ENCODE data around the gene SAMD11. TPM values are rescaled to one million over a fixed set of nuclear protein-coding genes. Genes with fewer than 3 reads are reported as not detected.
A peak's percentile ranks its signal among the peaks of the same experiment; 100 is the strongest.

SAMD11 gene
- total RNA-seq, 4 donors from 2014 or later: 2.2 to 26.9 (median 3.0) TPM; not detected in 1

- H3K4me3 ChIP-seq: no peak overlapping the region
- H3K4me1 ChIP-seq: peaks cover 0 to 29% (median 11%) of the 10 kb centered on the region in 4 donors
- no peak overlapping the region for H3K27ac ChIP-seq
- no peaks in the 10 kb centered on the region for H3K36me3 ChIP-seq
- no peaks in the 10 kb centered on the region for H3K9me3 ChIP-seq
- peaks cover 83% of the 10 kb centered on the region for H3K27me3 ChIP-seq
- in situ Hi-C loops (cut with MboI; ENCODE audit: low pct_ligation_motif_present in 1 of 4, low pct_unique_long_range_greater_than_20kb in 1 of 4, low sequenced_read_pairs in 3 of 4): no loop called here
- WGBS, 2 donors (ENCODE audit: low coverage in 1 of 2): 43 to 57% methylated on average over 5 to 15 of the region's 15 CpGs
- DNase-seq: no peak
- intact Hi-C loops (cut with DNase I; ENCODE audit: low total_unique reads): loop anchor here (5.0 kb wide), 1 partner anchor 55 kb away; the partner anchor contains the start of gene PLEKHN1
- no peak for TF ChIP-seq POLR2A (IDR thresholded peaks at IDR 0.05)
- TF ChIP-seq CTCF (IDR thresholded peaks at IDR 0.05): no peak
- TF ChIP-seq POLR2AphosphoS5 (IDR thresholded peaks at IDR 0.05): no peak
- no peak for TF ChIP-seq EP300 (IDR thresholded peaks at IDR 0.05; ENCODE audit: low read depth)
Measured at GRCh38 chr1:911875-912739, 11.6 kb upstream of the SAMD11 start.

GRCh38 chr1:912740-913301, 10.9 kb upstream of the SAMD11 start:
- intact Hi-C loops (cut with DNase I; ENCODE audit: low total_unique reads): loop anchor here (5.0 kb wide), 1 partner anchor 54 kb away; the partner anchor contains the start of gene PLEKHN1
- Histone ChIP-seq H3K36me3 (no peaks in the 10 kb centered on the region), H3K27ac (no peak overlapping the region), H3K4me1 (peaks cover 0 to 29% (median 12%) of the 10 kb centered on the region in 4 donors), H3K9me3 (no peaks in the 10 kb centered on the region), H3K4me3 (no peak overlapping the region), H3K27me3 (peaks cover 85% of the 10 kb centered on the region)
- DNase-seq: peak; percentile 9
- TF ChIP-seq POLR2A (IDR thresholded peaks at IDR 0.05): no peak
- peak; percentile 20 to 52 (median 42) for TF ChIP-seq CTCF (IDR thresholded peaks at IDR 0.05)
- 49 to 57% methylated on average over 6 to 24 of the region's 24 CpGs for WGBS, 2 donors (ENCODE audit: low coverage in 1 of 2)
- in situ Hi-C loops (cut with MboI; ENCODE audit: low pct_ligation_motif_present in 1 of 4, low pct_unique_long_range_greater_than_20kb in 1 of 4, low sequenced_read_pairs in 3 of 4): no loop called here

- Histone ChIP-seq H3K9me3 (no peaks in the 10 kb centered on the region), H3K4me1 (peaks cover 0 to 29% (median 12%) of the 10 kb centered on the region in 4 donors), H3K27me3 (peaks cover 89% of the 10 kb centered on the region), H3K36me3 (no peaks in the 10 kb centered on the region), H3K27ac (no peak overlapping the region), H3K4me3 (no peak overlapping the region)
- in situ Hi-C loops (cut with MboI; ENCODE audit: low pct_ligation_motif_present in 1 of 4, low pct_unique_long_range_greater_than_20kb in 1 of 4, low sequenced_read_pairs in 3 of 4) (no loop called here), intact Hi-C loops (cut with DNase I; ENCODE audit: low total_unique reads) (loop anchor here (5.0 kb wide), 1 partner anchor 54 kb away; the partner anchor contains the start of gene PLEKHN1)
- WGBS, 2 donors (ENCODE audit: low coverage in 1 of 2): 71% methylated on average over 10 of the region's 16 CpGs; no CpG with 5 or more reads in 1 of the 2 donors
- DNase-seq: no peak
- TF ChIP-seq EP300 (IDR thresholded peaks at IDR 0.05; ENCODE audit: low read depth) (no peak), POLR2A (IDR thresholded peaks at IDR 0.05) (no peak), CTCF (IDR thresholded peaks at IDR 0.05) (no peak), POLR2AphosphoS5 (IDR thresholded peaks at IDR 0.05) (no peak)
Measured at GRCh38 chr1:913491-914130, 10.1 kb upstream of the SAMD11 start.

Data from transverse colon (tissue), 4 donors.